Gastroesophageal sphincter (tissue), 3 donors: ENCODE measurements around the gene TEX22.

ENCODE experiments used
- CTCF ChIP-seq, 4 experiments: fragments of 200-600 bp in 2 of 4; fragments of 450-650 bp in 2 of 4; sonication (generic) in 1 of 4; IDR thresholded peaks; one replicate each; pipeline ENCODE4 v1.5.1; 2017 to 2019; ENCODE audit warnings: antibody characterized with exemption in 4 of 4, mild to moderate bottlenecking in 2 of 4, moderate library complexity in 2 of 4
- EP300 ChIP-seq: sonication (generic); formaldehyde crosslinking; IDR thresholded peaks from one replicate; pipeline ENCODE4 v1.6.1; 2017; ENCODE audit warnings: antibody characterized with exemption, mild to moderate bottlenecking
- POLR2A ChIP-seq, 2 donors: fragments of 450-650 bp; IDR thresholded peaks; one replicate each; pipeline ENCODE4 v1.6.1; 2017; ENCODE audit warnings: antibody characterized with exemption in 2 of 2, mild to moderate bottlenecking in 2 of 2, moderate library complexity in 1 of 2
- POLR2AphosphoS5 ChIP-seq: sonication (generic); formaldehyde crosslinking; IDR thresholded peaks from one replicate; pipeline ENCODE4 v1.6.1; 2017; ENCODE audit warnings: antibody characterized with exemption

DNA sequence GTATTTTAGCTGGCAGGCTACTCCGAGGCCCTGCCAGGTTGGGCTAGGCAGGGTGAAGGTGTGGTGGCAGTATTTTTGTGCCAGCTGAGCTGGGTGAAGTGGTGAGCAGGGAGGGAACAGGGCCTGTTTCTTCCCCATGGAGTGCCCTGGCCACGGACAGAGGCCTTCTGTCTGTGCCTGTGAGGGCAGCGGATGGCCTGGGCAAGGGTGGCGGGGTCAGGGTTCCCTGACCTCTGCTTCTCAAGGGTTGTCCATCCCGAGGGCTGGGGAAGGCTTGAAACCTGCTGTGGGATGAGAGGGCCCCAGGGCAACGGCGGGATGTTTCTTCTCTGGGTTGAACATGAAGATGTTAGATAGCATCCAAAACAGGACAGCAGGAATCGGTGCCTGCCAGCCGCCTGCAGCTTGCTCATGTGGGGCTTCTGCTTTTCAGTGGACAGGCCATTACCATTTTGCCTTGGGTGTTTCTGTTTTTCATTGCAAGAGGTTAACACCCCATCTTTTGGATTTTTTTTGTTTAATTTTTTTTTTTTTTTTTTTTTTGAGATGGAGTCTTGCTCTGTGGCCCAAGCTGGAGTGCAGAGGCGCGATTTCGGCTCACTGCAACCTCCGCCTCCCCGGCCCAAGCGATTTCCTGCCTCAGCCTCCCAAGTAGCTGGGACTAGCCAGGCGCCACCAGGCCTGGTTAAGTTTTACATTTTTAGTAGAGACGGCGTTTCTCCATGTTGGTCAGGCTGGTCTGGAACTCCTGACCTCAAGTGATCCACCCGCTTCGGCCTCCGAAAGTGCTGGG lies 24.6 kb downstream of the TEX22 start:
- TF ChIP-seq CTCF (IDR thresholded peaks at IDR 0.05), result no peak
- TF ChIP-seq POLR2A (IDR thresholded peaks at IDR 0.05), result no peak
- TF ChIP-seq POLR2AphosphoS5, result no peak
- no peak for TF ChIP-seq EP300
